ENCODE data around the gene OR1D5.
"Not testable (repeated sequence)": the region's sequence is repeated elsewhere in the genome, so short reads cannot be mapped to it uniquely, and the experiment has no call there.

OR1D5 gene

GRCh38 chr17:3063507-3063906 lies at the start of gene OR1D5:
Gene OR1D5, minus strand, starts transcription at chr17:3063607. Its CDS starts 0 bp downstream, at chr17:3063607.
- DNase-seq (ENCODE audit: low read depth), result not testable (repeated sequence)

- no peak for DNase-seq (ENCODE audit: low read depth)
Measured at GRCh38 chr17:3104322-3104721, 40.9 kb upstream of the OR1D5 start, which contains the start of gene OR1D2. Gene OR1D2, minus strand, starts transcription at chr17:3104422. Its CDS starts 11,426 bp downstream, at chr17:3092996.

GRCh38 chr17:3073850-3074249 lies 10.4 kb upstream of the OR1D5 start:
- not testable (repeated sequence) for DNase-seq (ENCODE audit: low read depth)

- not testable (repeated sequence) for DNase-seq (ENCODE audit: low read depth)
Measured at GRCh38 chr17:3065192-3065591, 1.8 kb upstream of the OR1D5 start.

- not testable (repeated sequence) for DNase-seq (ENCODE audit: low read depth)
Measured at GRCh38 chr17:3062824-3063377, 506 bp downstream of the OR1D5 start.

GRCh38 chr17:3054868-3055267 lies 8.5 kb downstream of the OR1D5 start:
- DNase-seq (ENCODE audit: low read depth), result not testable (repeated sequence)

GRCh38 chr17:3049705-3050295 lies 13.6 kb downstream of the OR1D5 start:
- DNase-seq (ENCODE audit: low read depth), result no peak

GRCh38 chr17:3048727-3049471 lies 14.5 kb downstream of the OR1D5 start:
- DNase-seq (ENCODE audit: low read depth), result peak; percentile 77

- no peak for DNase-seq (ENCODE audit: low read depth)
Measured at GRCh38 chr17:3046753-3047152, 16.7 kb downstream of the OR1D5 start.

GRCh38 chr17:3043737-3044365 lies 19.6 kb downstream of the OR1D5 start:
- DNase-seq (ENCODE audit: low read depth), result no peak

GRCh38 chr17:3040882-3041281 lies 22.5 kb downstream of the OR1D5 start:
- no peak for DNase-seq (ENCODE audit: low read depth)

- peak; percentile 36 for DNase-seq (ENCODE audit: low read depth)
Measured at GRCh38 chr17:3039736-3040135, 23.7 kb downstream of the OR1D5 start.

- DNase-seq (ENCODE audit: low read depth), result no peak
Measured at GRCh38 chr17:3038941-3039340, 24.5 kb downstream of the OR1D5 start.

GRCh38 chr17:3037259-3037658 lies 26.1 kb downstream of the OR1D5 start:
- DNase-seq (ENCODE audit: low read depth), result no peak

GRCh38 chr17:3036800-3037199 lies 26.6 kb downstream of the OR1D5 start:
- DNase-seq (ENCODE audit: low read depth), result no peak

- DNase-seq (ENCODE audit: low read depth), result no peak
Measured at GRCh38 chr17:3035968-3036280, 27.5 kb downstream of the OR1D5 start.

- DNase-seq (ENCODE audit: low read depth), result no peak
Measured at GRCh38 chr17:3035256-3035967, 28.0 kb downstream of the OR1D5 start.

- no peak for DNase-seq (ENCODE audit: low read depth)
Measured at GRCh38 chr17:3034578-3034920, 28.9 kb downstream of the OR1D5 start.

GRCh38 chr17:3033741-3034577 lies 29.4 kb downstream of the OR1D5 start:
- no peak for DNase-seq (ENCODE audit: low read depth)

- DNase-seq (ENCODE audit: low read depth), result no peak
Measured at GRCh38 chr17:3033248-3033640, 30.2 kb downstream of the OR1D5 start.
